GM10266 (cell line): ENCODE data around the gene LSM14B.

ENCODE experiments used
- DNase-seq: peaks from one replicate; pipeline ENCODE4 v3.0.0; 2012; ENCODE audit errors: extremely low spot score
- CTCF ChIP-seq: IDR thresholded peaks from 2 replicates; pipeline ENCODE4 v1.5.1; 2012; ENCODE audit warnings: mild to moderate bottlenecking, low read depth; ENCODE audit not compliant: control insufficient read depth, insufficient read depth; ENCODE audit errors: missing control alignments

The LSM14B gene

DNA sequence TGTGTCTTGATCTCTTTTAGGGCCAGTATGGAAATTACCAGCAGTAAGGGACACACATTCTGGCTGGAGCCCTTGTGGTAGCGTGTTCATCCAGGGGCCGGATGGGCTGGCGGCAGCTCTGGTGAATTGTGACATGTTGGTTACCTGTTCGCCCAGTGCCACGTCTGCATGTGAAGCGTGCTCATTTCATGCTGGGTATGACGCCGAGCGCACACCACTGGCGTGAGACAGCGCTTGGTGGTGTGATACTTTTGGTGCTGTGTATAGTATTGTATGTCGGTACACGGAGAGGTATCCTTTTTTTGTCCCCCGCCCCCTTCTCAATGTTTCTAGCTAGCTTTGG is 56.9 kb downstream of the LSM14B start:
- DNase-seq, result no peak
- no peak for TF ChIP-seq CTCF

DNA sequence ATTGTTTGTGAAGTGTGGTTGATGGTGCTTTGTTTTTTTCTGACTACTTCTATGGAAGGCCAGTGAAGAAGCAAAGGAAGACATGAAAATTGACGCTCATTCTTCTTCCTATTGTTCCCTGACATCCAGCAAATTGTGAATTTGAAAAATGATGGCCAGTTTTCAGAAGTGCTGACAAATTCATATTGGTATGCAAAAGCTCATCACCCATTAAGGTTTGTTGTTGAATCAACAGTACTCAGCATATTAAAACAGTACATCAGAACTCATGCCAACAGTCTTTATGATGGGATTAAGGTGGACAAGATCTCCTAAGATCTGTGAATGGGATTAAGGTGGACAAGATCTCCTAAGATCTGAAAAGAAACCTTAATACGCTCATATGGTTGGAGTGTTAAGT is 59.5 kb downstream of the LSM14B start:
- no peak for DNase-seq
- TF ChIP-seq CTCF, result no peak

GRCh38 chr20:62182469-62183425 is 60.5 kb downstream of the LSM14B start, which contains the start of gene MTG2:
MTG2 (plus strand) TSS chr20:62183028; CDS start chr20:62193421, 10,393 bp downstream.
- DNase-seq, result peak; percentile 99
- TF ChIP-seq CTCF, result no peak

- TF ChIP-seq CTCF, result no peak
- DNase-seq, result no peak
Measured at GRCh38 chr20:62183426-62184142, 61.3 kb downstream of the LSM14B start.
